PC-9 (cell line): Measurements from ENCODE around the gene CCDC146.

Experiments used
- CTCF ChIP-seq: fragments of 200-600 bp; sonication (generic); conservative IDR thresholded peaks from 2 replicates; pipeline ENCODE4 v1.6.1; 2017; ENCODE audit warnings: mixed run types, antibody characterized with exemption, mild to moderate bottlenecking, moderate library complexity
- EZH2 ChIP-seq: fragments of 200-600 bp; sonication (generic); IDR thresholded peaks from 2 replicates; pipeline ENCODE4 v1.8.0; 2017; ENCODE audit warnings: antibody characterized with exemption, low read depth

- TF ChIP-seq CTCF (no peak), EZH2 (no peak)
These were observed 143.3 kb downstream of the CCDC146 start for GRCh38 chr7:77265666-77266065.
